Suprapubic skin (tissue), 4 donors: ENCODE results near the gene RILPL1. TPM values are rescaled to one million over a fixed set of nuclear protein-coding genes. Genes with fewer than 3 reads are reported as not detected.
"Not testable (repeated sequence)": the region's sequence is repeated elsewhere in the genome, so short reads cannot be mapped to it uniquely, and the experiment has no call there.

Source experiments
- DNase-seq, 2 donors: peaks; one replicate each; pipeline ENCODE4 v3.0.0-alpha.2; 2019; ENCODE audit warnings: low spot score in 2 of 2
- H3K27ac ChIP-seq: fragments of 200-600 bp; sonication (generic); one replicate; pipeline ENCODE4 v1.5.1; 2019
- H3K27me3 ChIP-seq: fragments of 200-600 bp; sonication (generic); one replicate; pipeline ENCODE4 v1.5.1; 2019
- H3K36me3 ChIP-seq: fragments of 200-600 bp; sonication (generic); one replicate; pipeline ENCODE4 v1.5.1; 2019
- H3K4me1 ChIP-seq: fragments of 200-600 bp; sonication (generic); one replicate; pipeline ENCODE4 v1.5.1; 2019
- H3K4me3 ChIP-seq: fragments of 200-600 bp; sonication (generic); one replicate; pipeline ENCODE4 v1.5.1; 2019; ENCODE audit warnings: mild to moderate bottlenecking
- H3K9me3 ChIP-seq: fragments of 200-600 bp; sonication (generic); one replicate; pipeline ENCODE4 v1.5.1; 2019
- EP300 ChIP-seq: sonication (generic); formaldehyde crosslinking; IDR thresholded peaks from one replicate; pipeline ENCODE4 v1.6.1; 2017; ENCODE audit warnings: antibody characterized with exemption
- POLR2A ChIP-seq, 2 donors: fragments of 450-650 bp; IDR thresholded peaks; one replicate each; pipeline ENCODE4 v1.6.1; 2017; ENCODE audit warnings: antibody characterized with exemption in 2 of 2, mild to moderate bottlenecking in 2 of 2, moderate library complexity in 2 of 2
- POLR2AphosphoS5 ChIP-seq, 3 donors: sonication (generic); formaldehyde crosslinking; IDR thresholded peaks; one replicate each; pipeline ENCODE4 v1.6.1; 2017; ENCODE audit warnings: antibody characterized with exemption in 3 of 3
- WGBS: methylation state at CpG from one replicate; pipeline ENCODE4 v1.1.5; 2018; 5-methylcytosine and 5-hydroxymethylcytosine counted together
- total RNA-seq, 4 donors: library from RNA; depleted of rRNA; stranded (reverse); fragments of >200 nt; gene quantifications; one replicate each; pipeline ENCODE4 v1.1.0, GENCODE V29; 2016
- TF ChIP-seq, protein P1 (sequence below), 2 donors: fragments of 200-600 bp in 1 of 2; fragments of 450-650 bp in 1 of 2; sonication (generic) in 1 of 2; IDR thresholded peaks; one replicate each; pipeline ENCODE4 v1.5.1; 2016 to 2019; ENCODE audit warnings: antibody characterized with exemption in 2 of 2, mild to moderate bottlenecking in 1 of 2, moderate library complexity in 1 of 2

RILPL1 gene
- total RNA-seq, 4 donors from 2014 or later: 16.4 to 36.2 (median 24.2) TPM

- H3K9me3 ChIP-seq: no peaks in the 10 kb centered on the region
- H3K4me1 ChIP-seq: no peaks in the 10 kb centered on the region
- H3K4me3 ChIP-seq: no peak overlapping the region
- no peaks in the 10 kb centered on the region for H3K27me3 ChIP-seq
- no peaks in the 10 kb centered on the region for H3K36me3 ChIP-seq
- no peak overlapping the region for H3K27ac ChIP-seq
- 36% methylated on average over 4 of the region's 4 CpGs for WGBS
- DNase-seq: peak in 1 of 2 donors; percentile 14
- TF ChIP-seq, protein P1, sequence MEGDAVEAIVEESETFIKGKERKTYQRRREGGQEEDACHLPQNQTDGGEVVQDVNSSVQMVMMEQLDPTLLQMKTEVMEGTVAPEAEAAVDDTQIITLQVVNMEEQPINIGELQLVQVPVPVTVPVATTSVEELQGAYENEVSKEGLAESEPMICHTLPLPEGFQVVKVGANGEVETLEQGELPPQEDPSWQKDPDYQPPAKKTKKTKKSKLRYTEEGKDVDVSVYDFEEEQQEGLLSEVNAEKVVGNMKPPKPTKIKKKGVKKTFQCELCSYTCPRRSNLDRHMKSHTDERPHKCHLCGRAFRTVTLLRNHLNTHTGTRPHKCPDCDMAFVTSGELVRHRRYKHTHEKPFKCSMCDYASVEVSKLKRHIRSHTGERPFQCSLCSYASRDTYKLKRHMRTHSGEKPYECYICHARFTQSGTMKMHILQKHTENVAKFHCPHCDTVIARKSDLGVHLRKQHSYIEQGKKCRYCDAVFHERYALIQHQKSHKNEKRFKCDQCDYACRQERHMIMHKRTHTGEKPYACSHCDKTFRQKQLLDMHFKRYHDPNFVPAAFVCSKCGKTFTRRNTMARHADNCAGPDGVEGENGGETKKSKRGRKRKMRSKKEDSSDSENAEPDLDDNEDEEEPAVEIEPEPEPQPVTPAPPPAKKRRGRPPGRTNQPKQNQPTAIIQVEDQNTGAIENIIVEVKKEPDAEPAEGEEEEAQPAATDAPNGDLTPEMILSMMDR (IDR thresholded peaks at IDR 0.05): no peak
- TF ChIP-seq EP300 (no peak), POLR2AphosphoS5 (IDR thresholded peaks at IDR 0.05) (no peak), POLR2A (IDR thresholded peaks at IDR 0.05) (no peak)
Measured at GRCh38 chr12:123573870-123574269, 40.4 kb upstream of the RILPL1 start.

GRCh38 chr12:123572391-123572790 is 38.9 kb upstream of the RILPL1 start:
- H3K9me3 ChIP-seq: no peaks in the 10 kb centered on the region
- 40% methylated on average over 2 of the region's 2 CpGs for WGBS
- H3K36me3 ChIP-seq: no peaks in the 10 kb centered on the region
- no peak for TF ChIP-seq EP300
- TF ChIP-seq, protein P1 (IDR thresholded peaks at IDR 0.05): no peak
- TF ChIP-seq POLR2AphosphoS5 (IDR thresholded peaks at IDR 0.05): no peak
- TF ChIP-seq POLR2A (IDR thresholded peaks at IDR 0.05): no peak
- peak in 1 of 2 donors; percentile 5 for DNase-seq
- H3K27ac ChIP-seq: no peak overlapping the region
- H3K4me1 ChIP-seq: no peaks in the 10 kb centered on the region
- H3K4me3 ChIP-seq: no peak overlapping the region
- H3K27me3 ChIP-seq: no peaks in the 10 kb centered on the region

- 29% methylated on average over 4 of the region's 4 CpGs for WGBS
- no peaks in the 10 kb centered on the region for H3K4me1 ChIP-seq
- no peaks in the 10 kb centered on the region for H3K36me3 ChIP-seq
- peak in 1 of 2 donors; percentile 80 for DNase-seq
- no peaks in the 10 kb centered on the region for H3K9me3 ChIP-seq
- H3K27ac ChIP-seq: no peak overlapping the region
- TF ChIP-seq POLR2AphosphoS5 (IDR thresholded peaks at IDR 0.05) (no peak), EP300 (no peak), POLR2A (IDR thresholded peaks at IDR 0.05) (no peak)
- TF ChIP-seq, protein P1 (IDR thresholded peaks at IDR 0.05): no peak
- H3K27me3 ChIP-seq: no peaks in the 10 kb centered on the region
- no peak overlapping the region for H3K4me3 ChIP-seq
Measured at GRCh38 chr12:123571343-123571813, 37.9 kb upstream of the RILPL1 start.

DNA sequence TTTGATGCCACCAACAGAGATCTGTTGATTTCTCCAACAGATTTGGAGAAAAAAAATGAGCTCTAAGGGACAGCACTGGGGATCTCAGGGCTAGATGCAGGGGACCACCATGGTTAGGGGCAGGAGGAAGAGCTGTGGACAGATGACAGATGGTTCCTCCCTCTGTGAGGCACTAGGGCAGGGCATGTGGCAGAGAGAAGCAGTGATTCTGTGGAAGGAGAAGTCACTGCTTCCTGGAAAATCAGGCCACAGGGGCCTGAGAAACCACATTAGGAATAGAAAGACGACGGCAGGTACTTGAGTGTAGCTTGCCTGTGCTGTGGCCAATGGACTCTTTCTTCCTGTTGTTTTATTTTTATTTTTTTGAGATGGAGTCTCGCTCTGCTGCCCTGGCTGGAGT is 25.9 kb upstream of the RILPL1 start:
- Histone ChIP-seq H3K36me3 (no peaks in the 10 kb centered on the region), H3K4me3 (no peak overlapping the region), H3K27ac (no peak overlapping the region), H3K27me3 (no peaks in the 10 kb centered on the region), H3K9me3 (no peaks in the 10 kb centered on the region), H3K4me1 (no peaks in the 10 kb centered on the region)
- WGBS: 79% methylated on average over 3 of the region's 3 CpGs
- DNase-seq: no peak
- TF ChIP-seq POLR2AphosphoS5 (IDR thresholded peaks at IDR 0.05) (no peak), POLR2A (IDR thresholded peaks at IDR 0.05) (no peak), EP300 (no peak)
- TF ChIP-seq, protein P1 (IDR thresholded peaks at IDR 0.05): no peak

- DNase-seq, H3K27ac ChIP-seq, H3K4me3 ChIP-seq, H3K36me3 ChIP-seq, H3K4me1 ChIP-seq, H3K9me3 ChIP-seq, H3K27me3 ChIP-seq: not testable (repeated sequence)
- 95% methylated on average over 14 of the region's 14 CpGs for WGBS
Measured at GRCh38 chr12:123558487-123558886, 25.0 kb upstream of the RILPL1 start.

GRCh38 chr12:123554843-123555242 is 21.3 kb upstream of the RILPL1 start:
- not testable (repeated sequence) for H3K27ac ChIP-seq, H3K36me3 ChIP-seq, H3K4me1 ChIP-seq, H3K27me3 ChIP-seq, DNase-seq, H3K4me3 ChIP-seq, H3K9me3 ChIP-seq
- 94% methylated on average over 5 of the region's 5 CpGs for WGBS

GRCh38 chr12:123554136-123554535 is 20.6 kb upstream of the RILPL1 start:
- H3K4me3 ChIP-seq, H3K27me3 ChIP-seq, DNase-seq, H3K27ac ChIP-seq, H3K9me3 ChIP-seq, H3K36me3 ChIP-seq, H3K4me1 ChIP-seq: not testable (repeated sequence)
- WGBS: 59% methylated on average over 2 of the region's 2 CpGs
